Progenitor cell of endocrine pancreas (in vitro differentiated cells): ENCODE data around the gene FAU. TPM values are rescaled to one million over a fixed set of nuclear protein-coding genes. Genes with fewer than 3 reads are reported as not detected.

ENCODE experiments used
- DNase-seq: peaks from one replicate; pipeline ENCODE4 v3.0.0; 2021; ENCODE audit warnings: low spot score; ENCODE audit not compliant: unreplicated experiment
- H3K27ac Mint-ChIP-seq: 2 replicates; pipeline ENCODE4 v1.8.0; 2021; ENCODE audit warnings: mild to moderate bottlenecking, moderate library complexity, mixed read lengths
- H3K27me3 Mint-ChIP-seq: 2 replicates; pipeline ENCODE4 v1.8.0; 2021; ENCODE audit warnings: mixed read lengths
- H3K36me3 Mint-ChIP-seq: 2 replicates; pipeline ENCODE4 v1.8.0; 2022; ENCODE audit warnings: mixed read lengths; ENCODE audit not compliant: insufficient read depth
- H3K4me1 Mint-ChIP-seq: 2 replicates; pipeline ENCODE4 v1.8.0; 2021; ENCODE audit warnings: low read depth, mixed read lengths
- H3K4me3 Mint-ChIP-seq: 2 replicates; pipeline ENCODE4 v1.8.0; 2021; ENCODE audit warnings: low read depth, mild to moderate bottlenecking, moderate library complexity, mixed read lengths
- H3K9me3 Mint-ChIP-seq: 2 replicates; pipeline ENCODE4 v1.8.0; 2021; ENCODE audit warnings: low read depth, mixed read lengths
- total RNA-seq: library from RNA; stranded (reverse); gene quantifications from 2 replicates; pipeline ENCODE4 v1.2.1, GENCODE V29; 2021
- TF ChIP-seq, protein P1 (sequence below): fragments of 200-600 bp; sonication (generic); IDR thresholded peaks from one replicate; pipeline ENCODE4 v1.5.0; 2021; ENCODE audit warnings: antibody characterized with exemption, mild to moderate bottlenecking; ENCODE audit not compliant: unreplicated experiment

The FAU gene
- total RNA-seq, 1 donor from 2014 or later, result 607 TPM

DNA sequence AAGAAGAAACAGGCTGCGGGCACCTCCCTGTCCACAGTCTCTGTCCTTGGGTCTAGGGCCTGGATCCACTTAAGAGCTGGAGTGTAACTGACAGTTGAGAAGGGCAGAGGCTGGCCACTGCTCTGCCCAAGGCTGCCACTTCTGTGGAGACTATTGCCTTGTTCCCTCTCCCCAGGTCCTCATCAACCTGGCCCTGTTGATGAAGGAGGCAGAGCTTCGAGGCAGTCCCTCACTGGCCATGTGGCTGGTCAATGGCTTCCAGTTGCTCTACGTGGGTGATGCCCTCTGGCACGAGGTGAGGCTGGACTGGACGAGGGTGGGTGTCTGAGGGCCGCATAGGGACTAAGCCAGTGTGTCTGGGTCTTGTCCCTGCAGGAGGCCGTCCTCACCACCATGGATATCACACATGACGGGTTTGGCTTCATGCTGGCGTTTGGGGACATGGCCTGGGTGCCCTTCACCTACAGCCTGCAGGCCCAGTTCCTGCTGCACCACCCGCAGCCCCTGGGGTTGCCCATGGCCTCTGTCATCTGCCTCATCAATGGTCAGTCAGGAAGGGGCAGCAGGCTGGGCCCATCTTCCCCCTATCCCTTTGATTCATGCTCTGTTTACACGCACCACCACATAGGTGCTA is 7.3 kb downstream of the FAU start:
- Mint-ChIP-seq H3K9me3 (no peaks in the 10 kb centered on the region), H3K4me1 (peaks cover 11% of the 10 kb centered on the region), H3K27ac (no peak overlapping the region), H3K27me3 (no peaks in the 10 kb centered on the region), H3K36me3 (peaks cover 11% of the 10 kb centered on the region), H3K4me3 (no peak overlapping the region)
- no peak for DNase-seq
- TF ChIP-seq, protein P1, sequence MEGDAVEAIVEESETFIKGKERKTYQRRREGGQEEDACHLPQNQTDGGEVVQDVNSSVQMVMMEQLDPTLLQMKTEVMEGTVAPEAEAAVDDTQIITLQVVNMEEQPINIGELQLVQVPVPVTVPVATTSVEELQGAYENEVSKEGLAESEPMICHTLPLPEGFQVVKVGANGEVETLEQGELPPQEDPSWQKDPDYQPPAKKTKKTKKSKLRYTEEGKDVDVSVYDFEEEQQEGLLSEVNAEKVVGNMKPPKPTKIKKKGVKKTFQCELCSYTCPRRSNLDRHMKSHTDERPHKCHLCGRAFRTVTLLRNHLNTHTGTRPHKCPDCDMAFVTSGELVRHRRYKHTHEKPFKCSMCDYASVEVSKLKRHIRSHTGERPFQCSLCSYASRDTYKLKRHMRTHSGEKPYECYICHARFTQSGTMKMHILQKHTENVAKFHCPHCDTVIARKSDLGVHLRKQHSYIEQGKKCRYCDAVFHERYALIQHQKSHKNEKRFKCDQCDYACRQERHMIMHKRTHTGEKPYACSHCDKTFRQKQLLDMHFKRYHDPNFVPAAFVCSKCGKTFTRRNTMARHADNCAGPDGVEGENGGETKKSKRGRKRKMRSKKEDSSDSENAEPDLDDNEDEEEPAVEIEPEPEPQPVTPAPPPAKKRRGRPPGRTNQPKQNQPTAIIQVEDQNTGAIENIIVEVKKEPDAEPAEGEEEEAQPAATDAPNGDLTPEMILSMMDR, result no peak

DNA sequence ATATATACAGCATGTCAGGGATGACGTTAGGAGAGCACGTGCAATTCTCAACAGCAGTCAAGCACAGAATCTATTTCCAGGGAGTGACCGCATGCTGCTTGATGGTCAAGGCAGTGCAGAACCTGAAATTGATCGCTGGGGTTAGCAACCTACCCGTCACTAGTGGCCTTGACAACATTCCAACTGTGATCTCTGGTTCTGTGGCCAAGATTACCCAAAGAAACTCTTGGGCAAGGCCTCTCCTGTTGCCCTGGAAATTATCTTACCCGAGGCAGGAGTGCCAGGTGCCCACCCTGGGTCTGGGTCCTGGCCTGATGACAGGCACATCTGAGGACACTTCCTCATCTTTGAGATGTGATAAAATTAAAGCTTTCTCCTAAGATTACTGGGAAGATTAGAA is 8.1 kb downstream of the FAU start:
- H3K27me3 Mint-ChIP-seq, result no peaks in the 10 kb centered on the region
- H3K27ac Mint-ChIP-seq, result no peak overlapping the region
- peak overlapping the region; percentile 95 for H3K4me3 Mint-ChIP-seq

DNA sequence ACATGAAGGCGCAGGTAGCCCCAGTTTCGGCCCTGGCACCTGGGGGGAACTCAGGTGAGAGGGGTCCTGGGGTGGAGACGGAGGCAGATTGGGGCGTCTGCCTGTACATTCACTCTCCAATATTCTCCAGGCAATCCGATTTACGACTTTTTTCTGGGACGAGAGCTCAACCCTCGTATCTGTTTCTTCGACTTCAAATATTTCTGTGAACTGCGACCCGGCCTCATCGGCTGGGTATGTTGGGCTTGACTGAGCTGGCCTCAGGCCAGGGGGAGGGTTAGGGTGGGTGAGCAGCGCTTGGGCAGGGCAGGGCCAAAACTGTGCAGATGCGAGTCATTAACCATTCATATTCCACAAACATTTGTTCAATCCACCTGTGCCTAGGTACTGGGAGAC is 8.6 kb downstream of the FAU start:
- H3K27ac Mint-ChIP-seq, result peak overlapping the region; percentile 87
- TF ChIP-seq, protein P1, result no peak
- H3K4me3 Mint-ChIP-seq, result peak overlapping the region; percentile 95
- no peaks in the 10 kb centered on the region for H3K9me3 Mint-ChIP-seq
- DNase-seq, result no peak
- H3K4me1 Mint-ChIP-seq, result peaks cover 11% of the 10 kb centered on the region
- H3K36me3 Mint-ChIP-seq, result peaks cover 4% of the 10 kb centered on the region
- no peaks in the 10 kb centered on the region for H3K27me3 Mint-ChIP-seq

More for the DNA sequence above, 8.1 kb downstream of the FAU start:
- peaks cover 9% of the 10 kb centered on the region for H3K36me3 Mint-ChIP-seq
- TF ChIP-seq, protein P1, result no peak
- peaks cover 11% of the 10 kb centered on the region for H3K4me1 Mint-ChIP-seq
- H3K9me3 Mint-ChIP-seq, result no peaks in the 10 kb centered on the region
- DNase-seq, result no peak

DNA sequence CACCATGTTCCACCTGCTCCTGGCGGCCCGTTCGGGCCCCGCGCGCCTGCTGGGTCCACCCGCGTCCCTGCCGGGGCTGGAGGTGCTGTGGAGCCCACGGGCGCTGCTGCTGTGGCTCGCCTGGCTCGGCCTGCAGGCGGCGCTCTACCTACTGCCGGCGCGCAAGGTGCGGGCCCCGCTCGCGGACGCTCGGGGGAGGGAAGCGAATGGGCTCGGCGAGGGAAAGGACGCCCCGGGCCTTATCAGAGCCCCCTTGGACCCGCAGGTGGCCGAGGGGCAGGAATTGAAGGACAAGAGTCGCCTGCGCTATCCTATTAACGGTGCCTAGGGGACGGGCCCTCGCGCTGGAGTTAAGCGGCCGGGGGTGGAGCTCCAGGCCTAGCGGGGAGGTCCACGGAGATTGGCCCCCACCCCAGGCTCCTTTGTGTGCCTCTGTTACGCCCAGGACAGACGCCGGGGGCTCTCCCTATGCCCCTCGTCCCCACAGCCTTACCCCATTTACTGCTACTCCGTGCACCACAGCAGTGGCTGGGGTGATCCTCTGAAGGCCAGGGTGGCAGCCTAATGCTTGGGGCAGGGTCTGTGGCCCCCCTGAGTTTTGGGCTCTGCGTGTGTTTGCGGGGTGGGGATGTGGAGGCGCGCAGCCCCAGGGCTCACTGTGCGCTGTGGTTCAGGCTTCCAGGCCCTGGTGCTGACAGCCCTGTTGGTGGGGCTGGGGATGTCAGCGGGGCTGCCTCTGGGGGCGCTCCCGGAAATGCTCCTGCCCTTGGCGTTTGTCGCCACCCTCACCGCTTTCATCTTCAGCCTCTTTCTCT is 9.2 kb downstream of the FAU start:
- DNase-seq, result peak; percentile 65
- Mint-ChIP-seq H3K4me3 (peak overlapping the region; percentile 95), H3K36me3 (peaks cover 1% of the 10 kb centered on the region), H3K4me1 (peaks cover 9% of the 10 kb centered on the region), H3K27me3 (no peaks in the 10 kb centered on the region), H3K9me3 (no peaks in the 10 kb centered on the region), H3K27ac (peak overlapping the region; percentile 87)
- TF ChIP-seq, protein P1, result peak; percentile 88

DNA sequence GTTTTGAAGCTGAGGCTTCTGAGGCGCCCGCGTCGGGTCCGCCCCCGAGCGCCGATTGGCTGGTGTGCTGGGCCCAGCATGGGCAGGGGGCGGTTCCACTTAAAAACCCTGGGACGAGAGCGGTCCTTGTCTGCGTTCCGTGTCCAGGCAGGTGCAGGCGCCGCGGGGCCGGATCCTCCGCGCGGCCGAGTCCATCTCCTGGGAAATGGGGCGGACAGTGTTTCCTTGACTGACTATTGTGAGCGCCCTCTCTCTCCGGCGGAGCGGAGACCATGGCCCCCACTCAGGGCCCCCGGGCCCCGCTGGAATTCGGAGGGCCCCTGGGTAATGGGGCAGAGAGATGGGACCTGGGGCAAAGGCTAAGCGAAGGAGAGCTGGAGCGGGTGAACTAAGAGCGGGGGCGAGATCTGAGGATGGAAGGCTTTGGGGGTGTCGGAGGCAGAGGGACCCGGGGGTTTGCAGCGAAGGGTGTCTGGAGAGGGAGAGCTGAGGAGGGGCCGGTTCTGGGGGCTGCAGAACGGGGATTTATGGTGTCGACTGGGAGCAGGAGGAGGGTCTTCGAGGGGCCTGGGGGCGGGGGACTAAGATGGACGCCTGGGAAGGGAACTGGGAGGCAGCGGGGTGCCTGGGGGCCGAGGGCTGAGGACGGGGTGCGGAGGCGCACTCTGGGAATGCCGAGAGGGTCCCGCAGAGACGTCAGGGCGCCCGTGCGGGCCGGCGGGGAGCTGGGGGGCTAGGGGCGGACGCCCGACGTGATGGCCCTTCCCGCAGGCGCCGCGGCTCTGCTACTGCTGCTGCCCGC is 10.0 kb downstream of the FAU start, which contains the start of gene TM7SF2:
TSS of gene TM7SF2 (plus strand) at position 129 of the 802 bp plus-strand sequence. CDS start at position 273, 144 bp downstream.
- Mint-ChIP-seq H3K27ac (peak within 1 kb of the TSS; percentile 95), H3K4me1 (peaks cover 9% of the 10 kb centered on the region), H3K27me3 (no peaks in the 10 kb centered on the region), H3K4me3 (peak within 1 kb of the TSS; percentile 95), H3K36me3 (peaks cover 1% of the 10 kb centered on the region), H3K9me3 (no peaks in the 10 kb centered on the region)
- TF ChIP-seq, protein P1, result no peak
- peak; percentile 88 for DNase-seq
